ENCODE measurements around the gene TPH2.

DNA sequence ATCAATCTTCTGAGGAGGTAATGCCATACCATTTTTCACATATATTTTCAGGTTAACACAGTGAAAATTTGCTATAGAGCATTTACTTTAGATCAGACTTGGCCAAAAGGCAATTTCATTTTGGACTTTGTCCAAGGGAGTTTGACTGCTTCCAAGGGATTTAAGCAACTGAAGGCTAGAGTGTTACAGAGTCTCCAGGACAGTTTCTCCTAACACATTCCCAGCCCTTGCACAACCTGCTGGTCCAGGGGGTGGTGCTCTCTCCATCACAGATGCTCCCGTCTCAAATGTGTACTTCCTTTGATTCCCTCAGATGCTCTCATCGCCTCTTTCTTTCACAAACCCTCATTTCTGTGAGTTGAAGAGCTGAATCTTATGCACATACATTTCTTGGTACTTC lies 143.1 kb downstream of the TPH2 start:
- TF ChIP-seq ZNF274 (IDR thresholded peaks at IDR 0.05; ENCODE audit: low read depth, low read length) (no peak), YY1 (IDR thresholded peaks at IDR 0.05; ENCODE audit: insufficient read depth, insufficient read length) (no peak)
